A549 (cell line): Measurements from ENCODE around the gene SPIB. TPM values are rescaled to one million over a fixed set of nuclear protein-coding genes. Genes with fewer than 3 reads are reported as not detected.

Source experiments
- ATAC-seq, 2 experiments: fragments of 200-7000 bp in 1 of 2; fragments of >200 bp in 1 of 2; cut with Nextera tagmentation in 1 of 2; cut with Tn5 transposase in 1 of 2; 3 replicates each; pipeline versions ENCODE4 v1.8.0 to v1.9.1; 2018 to 2020; ENCODE audit warnings: mild to moderate bottlenecking in 1 of 2, moderate library complexity in 1 of 2
- CTCF ChIA-PET: fragments of 300-600 bp; sonication (Branson Sonifier 250); formaldehyde crosslinking; extraction: SDS; loops from one replicate; lab custom pipeline; 2021; ENCODE audit warnings: antibody characterized with exemption, inconsistent platforms; lab: Yijun Ruan, JAX
- POLR2A ChIA-PET: fragments of 350-600 bp; formaldehyde crosslinking; extraction: SDS; loops from one replicate; lab custom pipeline; 2021; ENCODE audit warnings: antibody characterized with exemption, inconsistent platforms; lab: Yijun Ruan, JAX
- DNase-seq, 2 experiments: peaks; one replicate each; pipeline versions ENCODE4 v3.0.0 to v3.0.0-alpha.2; 2011 to 2016; ENCODE audit warnings: low read depth in 1 of 2, low spot score in 1 of 2
- FAIRE-seq: peaks from 2 replicates; lab custom pipeline; 2011; peaks lifted over from hg19 to GRCh38; lab: Jason Lieb, UNC
- H3K27ac ChIP-seq, 2 experiments: fragments of >200 bp; sonication (Bioruptor Twin); formaldehyde crosslinking; 3 replicates each; pipeline ENCODE4 v1.5.1; 2016 to 2017
- H3K4me1 ChIP-seq: fragments of >200 bp; sonication (Bioruptor Twin); formaldehyde crosslinking; 3 replicates; pipeline ENCODE4 v1.6.1; 2016
- H3K4me2 ChIP-seq: fragments of >200 bp; sonication (Bioruptor Twin); formaldehyde crosslinking; 3 replicates; pipeline ENCODE4 v1.6.1; 2016
- H3K4me3 ChIP-seq: fragments of >200 bp; sonication (Bioruptor Twin); formaldehyde crosslinking; 3 replicates; pipeline ENCODE4 v1.5.1; 2016
- H3K9me3 ChIP-seq: fragments of >200 bp; sonication (Bioruptor Twin); formaldehyde crosslinking; 3 replicates; pipeline ENCODE4 v1.6.1; 2016
- ATOH8 ChIP-seq: fragments of 250-450 bp; sonication (Bioruptor Pico); IDR thresholded peaks from 2 replicates; pipeline ENCODE4 v1.5.0; 2020; ENCODE audit warnings: low read depth, mild to moderate bottlenecking, moderate library complexity
- BHLHE40 ChIP-seq: IDR thresholded peaks from 2 replicates; pipeline ENCODE4 v1.6.1; 2012; ENCODE audit warnings: low read depth, low read length, inconsistent platforms
- CHD2 ChIP-seq: fragments of 150-350 bp; IDR thresholded peaks from 2 replicates; pipeline ENCODE4 v1.6.1; 2014; ENCODE audit warnings: low read length; ENCODE audit not compliant: partially characterized antibody
- CTCF ChIP-seq: fragments of >200 bp; sonication (Bioruptor Twin); formaldehyde crosslinking; IDR thresholded peaks from 3 replicates; pipeline ENCODE4 v1.5.1; 2016
- EHF ChIP-seq: fragments of 250-450 bp; sonication (Bioruptor Pico); IDR thresholded peaks from 2 replicates; pipeline ENCODE4 v1.5.0; 2020; ENCODE audit warnings: mild to moderate bottlenecking
- EP300 ChIP-seq, 2 experiments: fragments of >200 bp; sonication (Bioruptor Twin); formaldehyde crosslinking; IDR thresholded peaks; 2 replicates in 1 of 2; 3 replicates in 1 of 2; pipeline ENCODE4 v1.6.1; 2016 to 2017
- FOXS1 ChIP-seq: fragments of 250-450 bp; sonication (Bioruptor Pico); IDR thresholded peaks from 2 replicates; pipeline ENCODE4 v1.5.0; 2020; ENCODE audit warnings: mild to moderate bottlenecking, moderate library complexity
- GATA3 ChIP-seq: IDR thresholded peaks from 2 replicates; pipeline ENCODE4 v1.6.1; 2012; ENCODE audit warnings: borderline replicate concordance
- HEYL ChIP-seq: fragments of 250-450 bp; sonication (Bioruptor Pico); IDR thresholded peaks from 2 replicates; pipeline ENCODE4 v1.8.0; 2021; ENCODE audit warnings: mild to moderate bottlenecking, moderate library complexity
- JUN ChIP-seq, 2 experiments: fragments of >200 bp; sonication (Bioruptor Twin); formaldehyde crosslinking; IDR thresholded peaks; 2 replicates in 1 of 2; 3 replicates in 1 of 2; pipeline ENCODE4 v1.6.1; 2016 to 2017
- MAFK ChIP-seq: fragments of 450-650 bp; IDR thresholded peaks from 2 replicates; pipeline ENCODE4 v1.6.1; 2014; ENCODE audit not compliant: partially characterized antibody
- MAX ChIP-seq: IDR thresholded peaks from 2 replicates; pipeline ENCODE4 v1.6.1; 2012
- NPAS2 ChIP-seq: fragments of 250-450 bp; sonication (Bioruptor Pico); IDR thresholded peaks from 2 replicates; pipeline ENCODE4 v1.8.0; 2022; ENCODE audit warnings: mild to moderate bottlenecking, moderate library complexity, borderline replicate concordance
- PBX3 ChIP-seq: IDR thresholded peaks from 2 replicates; pipeline ENCODE4 v1.6.1; 2012
- PHF8 ChIP-seq: fragments of 200-600 bp; sonication (generic); IDR thresholded peaks from 2 replicates; pipeline ENCODE4 v1.6.1; 2016; ENCODE audit warnings: low read depth, mild to moderate bottlenecking, antibody characterized with exemption, moderate library complexity, borderline replicate concordance
- RAD21 ChIP-seq, 2 experiments: fragments of >200 bp in 1 of 2; sonication (Bioruptor Twin) in 1 of 2; formaldehyde crosslinking in 1 of 2; IDR thresholded peaks in 1 of 2; conservative IDR thresholded peaks in 1 of 2; 2 replicates in 1 of 2; 3 replicates in 1 of 2; pipeline ENCODE4 v1.6.1; 2012 to 2018; ENCODE audit warnings: inconsistent platforms in 1 of 2
- RARB ChIP-seq: fragments of 250-450 bp; sonication (Bioruptor Pico); IDR thresholded peaks from 2 replicates; pipeline ENCODE4 v1.8.0; 2021; ENCODE audit warnings: mild to moderate bottlenecking, moderate library complexity
- RCOR1 ChIP-seq: fragments of 150-350 bp; IDR thresholded peaks from 2 replicates; pipeline ENCODE4 v1.6.1; 2014; ENCODE audit warnings: antibody characterized with exemption, low read length, low read depth
- REST ChIP-seq: fragments of 200-600 bp; sonication (generic); IDR thresholded peaks from 2 replicates; pipeline ENCODE4 v1.6.1; 2016; ENCODE audit warnings: antibody characterized with exemption, mild to moderate bottlenecking, moderate library complexity
- RFX5 ChIP-seq: fragments of 450-650 bp; IDR thresholded peaks from 2 replicates; pipeline ENCODE4 v1.7.1; 2014; ENCODE audit warnings: antibody characterized with exemption, mild to moderate bottlenecking, moderate library complexity
- SREBF2 ChIP-seq: fragments of 450-650 bp; IDR thresholded peaks from 2 replicates; pipeline ENCODE4 v1.6.1; 2014; ENCODE audit warnings: mild to moderate bottlenecking, moderate library complexity
- ZFP36 ChIP-seq: fragments of 450-650 bp; IDR thresholded peaks from 2 replicates; pipeline ENCODE4 v1.6.1; 2014; ENCODE audit warnings: borderline replicate concordance; ENCODE audit not compliant: partially characterized antibody
- WGBS: methylation state at CpG from one replicate; pipeline ENCODE4 v1.1.6; 2017; ENCODE audit errors: missing lambda C conversion rate; 5-methylcytosine and 5-hydroxymethylcytosine counted together
- polyA plus RNA-seq, 4 experiments: library from polyadenylated mRNA; depleted of rRNA in 3 of 4; stranded (reverse); fragments of >200 nt; fragmentation: RNase III in 1 of 4; extraction: RNeasy Plus Mini Kit Qiagen cat#74134 plus additional on column Dnase treatment in 1 of 4; gene quantifications; 2 replicates in 3 of 4; 3 replicates in 1 of 4; pipeline ENCODE4 v1.2.3, GENCODE V29; 2011 to 2017

SPIB gene
- polyA plus RNA-seq, 2 of the 4 experiments (the other 2 are of a cell fraction) = 0.03 TPM; not detected in 1

GRCh38 chr19:50398675-50399367 is 19.9 kb upstream of the SPIB start:
- no peak for TF ChIP-seq RARB (CRISPR knock-in tag)
- TF ChIP-seq PBX3 = no peak
- TF ChIP-seq CTCF = no peak
- no peak for TF ChIP-seq CHD2
- TF ChIP-seq EP300 (IDR thresholded peaks at IDR 0.05) = no peak
- TF ChIP-seq SREBF2 = no peak
- no peak for TF ChIP-seq MAX
- TF ChIP-seq PHF8 = no peak
- no peak for TF ChIP-seq MAFK
- no peak for TF ChIP-seq RAD21 (conservative IDR thresholded peaks at IDR 0.05 in 1 of 2, IDR thresholded peaks at IDR 0.05 in 1 of 2)
- no peak for TF ChIP-seq RFX5
- TF ChIP-seq NPAS2 = no peak
- no peak for TF ChIP-seq REST
- no peak for TF ChIP-seq BHLHE40
- no peak for TF ChIP-seq RCOR1
- no peak for TF ChIP-seq JUN (IDR thresholded peaks at IDR 0.05)
- no peak for TF ChIP-seq EHF
- TF ChIP-seq ZFP36 = no peak
- TF ChIP-seq, all 56 proteins: peak for 0
- Histone ChIP-seq H3K4me2 (no peak overlapping the region), H3K9me3 (no peaks in the 10 kb centered on the region), H3K27ac (no peak overlapping the region), H3K4me3 (no peak overlapping the region), H3K4me1 (no peaks in the 10 kb centered on the region)
- ChIA-PET CTCF (interaction anchor here (0.6 to 2.0 kb wide), 8 partner anchors 11 to 271 kb away, joined by 3 to 6 read pairs (median 4); no protein-coding TSS in a partner anchor), POLR2A (no interaction called here)
- no peak for DNase-seq
- no peak for FAIRE-seq
- peak in 1 of 2 experiments; percentile 34; a peak in 3 of 6 replicates for ATAC-seq
- 90% methylated on average over 13 of the region's 13 CpGs for WGBS

GRCh38 chr19:50399368-50399745 is 19.4 kb upstream of the SPIB start:
- peak in 1 of 2 experiments; percentile 18; a peak in 3 of 6 replicates for ATAC-seq
- no peak for FAIRE-seq

More at GRCh38 chr19:50399368-50399745, 19.4 kb upstream of the SPIB start:
- ChIA-PET CTCF (interaction anchor here (0.6 to 2.0 kb wide), 6 partner anchors 12 to 370 kb away, joined by 3 to 6 read pairs (median 4); no protein-coding TSS in a partner anchor), POLR2A (no interaction called here)
- TF ChIP-seq GATA3 (no peak), HEYL (CRISPR knock-in tag) (no peak), ATOH8 (no peak), FOXS1 (no peak), PBX3 (no peak)
- no peak for DNase-seq
- Histone ChIP-seq H3K4me2 (no peak overlapping the region), H3K4me3 (no peak overlapping the region), H3K9me3 (no peaks in the 10 kb centered on the region), H3K4me1 (no peaks in the 10 kb centered on the region), H3K27ac (no peak overlapping the region)
- 97% methylated on average over 10 of the region's 10 CpGs for WGBS
